IMR-90 (cell line): Measurements from ENCODE around the gene PARD6G. TPM values are rescaled to one million over a fixed set of nuclear protein-coding genes. Genes with fewer than 3 reads are reported as not detected.

Experiments
- ATAC-seq: fragments of 200-7000 bp; cut with Tn5 transposase; 2 replicates; pipeline ENCODE4 v1.9.1; 2020; ENCODE audit warnings: low read depth, mild to moderate bottlenecking, moderate library complexity
- BruUV-seq: library from RNA; stranded (reverse); fragments of 400-500 nt; replicated peaks from 2 replicates; lab custom pipeline; 2021; lab: Mats Ljungman, UMichigan
- CTCF ChIA-PET: fragments of 300-600 bp; formaldehyde crosslinking; extraction: SDS; loops from one replicate; lab custom pipeline; 2021; ENCODE audit warnings: antibody characterized with exemption; lab: Yijun Ruan, JAX
- POLR2A ChIA-PET: fragments of 300-600 bp; sonication (Branson Sonifier 250); formaldehyde crosslinking; loops from one replicate; lab custom pipeline; 2022; ENCODE audit warnings: antibody characterized with exemption; ENCODE audit not compliant: unreplicated experiment; lab: Charles Lee
- DNase-seq: peaks from one replicate; pipeline ENCODE4 v3.0.0; 2013
- H2AFZ ChIP-seq: replicated peaks from 2 replicates; pipeline ENCODE3; 2013; ENCODE audit warnings: low read length, mild to moderate bottlenecking; ENCODE audit not compliant: poor library complexity
- H2AK5ac ChIP-seq: 2 replicates; pipeline ENCODE4 v1.6.1; 2013; ENCODE audit warnings: low read depth, low read length, inconsistent platforms
- H2AK9ac ChIP-seq: replicated peaks from 2 replicates; pipeline ENCODE3; 2013; ENCODE audit warnings: mild to moderate bottlenecking, low read depth, low read length, moderate library complexity; ENCODE audit not compliant: poor library complexity
- H2BK120ac ChIP-seq: 2 replicates; pipeline ENCODE4 v1.6.1; 2013; ENCODE audit warnings: low read depth, low read length, inconsistent platforms
- H2BK15ac ChIP-seq: 3 replicates; pipeline ENCODE4 v1.6.1; 2013; ENCODE audit warnings: low read depth, low read length, inconsistent platforms
- H2BK20ac ChIP-seq: 2 replicates; pipeline ENCODE4 v1.6.1; 2013; ENCODE audit warnings: low read depth, mild to moderate bottlenecking, inconsistent platforms, low read length, moderate library complexity
- H2BK5ac ChIP-seq: 2 replicates; pipeline ENCODE4 v1.6.1; 2013; ENCODE audit warnings: mild to moderate bottlenecking, low read depth, low read length, inconsistent platforms; ENCODE audit not compliant: poor library complexity, severe bottlenecking
- H3K14ac ChIP-seq: replicated peaks from 2 replicates; pipeline ENCODE4 v1.6.1; 2013; ENCODE audit warnings: low read depth, low read length, inconsistent platforms
- H3K18ac ChIP-seq: 2 replicates; pipeline ENCODE4 v1.6.1; 2013; ENCODE audit warnings: low read depth, low read length, control low read depth
- H3K23ac ChIP-seq: 2 replicates; pipeline ENCODE4 v1.6.1; 2013; ENCODE audit warnings: low read depth, low read length, inconsistent platforms
- H3K27ac ChIP-seq: 2 replicates; pipeline ENCODE4 v1.5.1; 2013; ENCODE audit warnings: mild to moderate bottlenecking, control low read depth, low read length; ENCODE audit not compliant: insufficient read depth
- H3K27me3 ChIP-seq: 2 replicates; pipeline ENCODE4 v1.6.1; 2013; ENCODE audit warnings: low read length; ENCODE audit not compliant: control insufficient read depth, insufficient read depth
- H3K36me3 ChIP-seq: 2 replicates; pipeline ENCODE4 v1.6.1; 2013; ENCODE audit warnings: low read length, mixed read lengths; ENCODE audit not compliant: control insufficient read depth, insufficient read depth
- H3K4ac ChIP-seq: 2 replicates; pipeline ENCODE4 v1.6.1; 2013; ENCODE audit warnings: low read depth, low read length, inconsistent platforms
- H3K4me1 ChIP-seq: 2 replicates; pipeline ENCODE4 v1.6.1; 2013; ENCODE audit warnings: low read length, mixed read lengths; ENCODE audit not compliant: control insufficient read depth, insufficient read depth
- H3K4me2 ChIP-seq: 2 replicates; pipeline ENCODE4 v1.6.1; 2013; ENCODE audit warnings: low read depth, mild to moderate bottlenecking, control low read depth, low read length, moderate library complexity
- H3K4me3 ChIP-seq: 2 replicates; pipeline ENCODE4 v1.5.1; 2013; ENCODE audit warnings: low read depth, mild to moderate bottlenecking, control low read depth, low read length, moderate library complexity; ENCODE audit not compliant: insufficient read depth
- H3K56ac ChIP-seq: 2 replicates; pipeline ENCODE4 v1.6.1; 2013; ENCODE audit warnings: low read length, inconsistent platforms; ENCODE audit not compliant: insufficient read depth; ENCODE audit errors: extremely low read depth
- H3K79me1 ChIP-seq, 2 experiments: 2 replicates each; pipeline ENCODE4 v1.6.1; 2013; ENCODE audit warnings: low read length in 2 of 2, inconsistent platforms in 1 of 2, low read depth in 1 of 2
- H3K9ac ChIP-seq: 2 replicates; pipeline ENCODE4 v1.6.1; 2013; ENCODE audit warnings: low read depth, low read length, control low read depth
- H3K9me1 ChIP-seq: 2 replicates; pipeline ENCODE4 v1.6.1; 2013; ENCODE audit warnings: low read length, inconsistent platforms; ENCODE audit not compliant: insufficient read depth
- H3K9me3 ChIP-seq: 2 replicates; pipeline ENCODE4 v1.6.1; 2013; ENCODE audit warnings: low read length; ENCODE audit not compliant: control insufficient read depth, insufficient read depth
- H4K20me1 ChIP-seq: 2 replicates; pipeline ENCODE4 v1.6.1; 2013; ENCODE audit warnings: low read length, inconsistent platforms; ENCODE audit not compliant: insufficient read depth
- H4K5ac ChIP-seq: 2 replicates; pipeline ENCODE4 v1.6.1; 2013; ENCODE audit warnings: mild to moderate bottlenecking, low read depth, low read length, control low read depth
- H4K8ac ChIP-seq, 2 experiments: 2 replicates each; pipeline ENCODE4 v1.6.1; 2013; ENCODE audit warnings: low read depth in 2 of 2, low read length in 2 of 2, control low read depth in 1 of 2, inconsistent platforms in 1 of 2
- H4K91ac ChIP-seq: 2 replicates; pipeline ENCODE4 v1.6.1; 2013; ENCODE audit warnings: low read depth, low read length, inconsistent platforms; ENCODE audit not compliant: insufficient read depth
- BHLHE40 ChIP-seq: fragments of 150-350 bp; IDR thresholded peaks from 2 replicates; pipeline ENCODE4 v1.6.1; 2016; ENCODE audit warnings: mild to moderate bottlenecking, low read depth, low read length
- CEBPB ChIP-seq: IDR thresholded peaks from 2 replicates; pipeline ENCODE4 v1.6.1; 2012; ENCODE audit warnings: low read depth, low read length, improper control_type of control experiment
- CHD1 ChIP-seq: IDR thresholded peaks from 2 replicates; pipeline ENCODE4 v1.6.1; 2012; ENCODE audit warnings: low read depth, low read length, improper control_type of control experiment
- ELK1 ChIP-seq: fragments of 150-350 bp; IDR thresholded peaks from 2 replicates; pipeline ENCODE4 v1.6.1; 2016; ENCODE audit warnings: low read depth, mild to moderate bottlenecking, low read length, moderate library complexity, borderline replicate concordance
- FOS ChIP-seq: fragments of 150-350 bp; IDR thresholded peaks from 2 replicates; pipeline ENCODE4 v1.6.1; 2016; ENCODE audit warnings: low read depth, low read length
- MAFK ChIP-seq: IDR thresholded peaks from 2 replicates; pipeline ENCODE4 v1.6.1; 2012; ENCODE audit warnings: low read depth, low read length, improper control_type of control experiment
- MAZ ChIP-seq: IDR thresholded peaks from 2 replicates; pipeline ENCODE4 v1.6.1; 2012; ENCODE audit warnings: low read depth, mild to moderate bottlenecking, low read length, improper control_type of control experiment, moderate library complexity, borderline replicate concordance
- MXI1 ChIP-seq: IDR thresholded peaks from 2 replicates; pipeline ENCODE4 v1.6.1; 2012; ENCODE audit warnings: low read depth, mild to moderate bottlenecking, low read length, moderate library complexity, borderline replicate concordance
- NFE2L2 ChIP-seq: fragments of 150-350 bp; IDR thresholded peaks from 2 replicates; pipeline ENCODE4 v1.6.1; 2016; ENCODE audit warnings: low read depth, mild to moderate bottlenecking, low read length
- POLR2A ChIP-seq: IDR thresholded peaks from 2 replicates; pipeline ENCODE4 v1.6.1; 2012; ENCODE audit warnings: mild to moderate bottlenecking, low read depth, low read length
- RAD21 ChIP-seq: IDR thresholded peaks from 2 replicates; pipeline ENCODE4 v1.6.1; 2012; ENCODE audit warnings: low read length, improper control_type of control experiment
- RFX5 ChIP-seq: IDR thresholded peaks from 2 replicates; pipeline ENCODE4 v1.8.0; 2012; ENCODE audit warnings: low read depth, mild to moderate bottlenecking, low read length, moderate library complexity
- SMC3 ChIP-seq: fragments of 150-350 bp; IDR thresholded peaks from 2 replicates; pipeline ENCODE4 v1.6.1; 2016; ENCODE audit warnings: low read depth, mild to moderate bottlenecking, antibody characterized with exemption, low read length, moderate library complexity
- WGBS, 2 experiments: methylation state at CpG; one replicate each; pipeline versions ENCODE4 v1.1.5 to v1.1.7; 2013; ENCODE audit warnings: missing lambda C conversion rate in 2 of 2; ENCODE audit not compliant: insufficient read length in 1 of 2; ENCODE audit errors: extremely low coverage in 2 of 2; 5-methylcytosine and 5-hydroxymethylcytosine counted together
- dilution Hi-C: fragments of 300-500 bp; cut with HindIII; formaldehyde crosslinking; loops from one replicate; pipeline ENCODE4 v1.14.3; 2018; ENCODE audit warnings: low sequenced_read_pairs; ENCODE audit not compliant: unreplicated experiment
- in situ Hi-C: fragments of 300-500 bp; cut with MboI; formaldehyde crosslinking; loops from 3 replicates; pipeline ENCODE4 v1.14.3; 2019; ENCODE audit warnings: low sequenced_read_pairs, inconsistent platforms, mixed read lengths
- intact Hi-C: fragments of 100-400 bp; cut with micrococcal nuclease; formaldehyde crosslinking; loops from 2 replicates; pipeline ENCODE4 v1.10.0; 2022
- polyA plus RNA-seq, 3 experiments: library from polyadenylated mRNA; depleted of rRNA; stranded (reverse); fragments of >200 nt; gene quantifications; 2 replicates each; pipeline ENCODE4 v1.2.3, GENCODE V29; 2012; ENCODE audit warnings: low replicate concordance in 1 of 3
- total RNA-seq: library from RNA; depleted of rRNA; stranded (reverse); fragments of >200 nt; gene quantifications from 2 replicates; pipeline ENCODE4 v1.2.3, GENCODE V29; 2012
- TF ChIP-seq, protein P1 (sequence below): conservative IDR thresholded peaks from 2 replicates; pipeline ENCODE4 v1.5.1; 2012; ENCODE audit warnings: mild to moderate bottlenecking, low read depth, low read length, improper control_type of control experiment
- TF ChIP-seq, protein P2 (sequence below): fragments of 150-350 bp; IDR thresholded peaks from 2 replicates; pipeline ENCODE4 v1.6.1; 2017; ENCODE audit warnings: mild to moderate bottlenecking, antibody characterized with exemption, low read length, low read depth

PARD6G gene
- total and polyA plus RNA-seq, 2 of the 4 experiments (the other 2 are of a cell fraction), result 2.5 to 4.6 TPM

DNA sequence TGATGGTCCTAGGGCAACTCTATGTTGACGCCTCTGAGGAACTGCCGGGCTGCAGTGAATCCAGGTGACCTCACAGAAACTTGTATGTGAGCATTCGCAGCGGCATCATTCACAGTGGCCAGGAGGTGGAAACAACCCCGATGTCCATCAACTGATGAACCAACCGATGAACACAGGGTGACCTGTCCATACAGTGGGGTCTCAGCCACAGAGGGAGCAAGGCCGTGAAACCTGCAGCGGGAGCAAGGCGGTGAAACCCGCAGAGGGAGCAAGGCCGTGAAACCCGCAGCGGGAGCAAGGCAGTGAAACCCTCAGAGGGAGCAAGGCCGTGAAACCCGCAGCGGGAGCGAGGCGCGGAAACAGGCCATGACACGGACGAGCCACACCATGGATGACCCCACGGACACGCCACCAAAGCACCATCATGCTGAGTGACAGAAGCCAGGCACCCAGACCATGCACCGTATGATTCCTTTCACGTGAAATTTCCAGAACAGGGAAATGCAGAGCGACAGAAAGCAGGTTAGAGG, 63.0 kb downstream of the PARD6G start:
- Histone ChIP-seq H2AFZ (no peak overlapping the region), H2AK9ac (no peak overlapping the region), H3K14ac (no peak overlapping the region), H4K20me1 (peaks cover 3% of the 10 kb centered on the region; the same call in 1 of the 2 replicates), H2BK15ac (no peak overlapping the region), H2BK5ac (no peak overlapping the region), H3K4me1 (no peaks in the 10 kb centered on the region; the same call in 1 of the 2 replicates), H3K27ac (no peak overlapping the region), H4K8ac (no peak overlapping the region), H2BK20ac (no peak overlapping the region), H3K79me1 (peaks cover 0 to 6% of the 10 kb centered on the region in 2 experiments; a peak in 1 of 4 replicates), H3K18ac (no peak overlapping the region), H4K5ac (no peak overlapping the region), H3K9me3 (no peaks in the 10 kb centered on the region), H2AK5ac (no peak overlapping the region), H3K36me3 (no peaks in the 10 kb centered on the region), H3K4me3 (no peak overlapping the region), H2BK120ac (no peak overlapping the region), H4K91ac (no peak overlapping the region), H3K56ac (no peak overlapping the region), H3K23ac (no peak overlapping the region), H3K4ac (no peak overlapping the region), H3K9me1 (peaks cover 3% of the 10 kb centered on the region; the same call in 1 of the 2 replicates), H3K9ac (no peak overlapping the region), H3K4me2 (no peak overlapping the region), H3K27me3 (no peaks in the 10 kb centered on the region)
- intact Hi-C loops (no loop called here), dilution Hi-C loops (no loop called here), in situ Hi-C loops (no loop called here)
- ATAC-seq (no peak), DNase-seq (no peak)
- ChIA-PET CTCF (no interaction called here), POLR2A (no interaction called here)
- TF ChIP-seq CHD1, result no peak
- no peak for TF ChIP-seq CEBPB
- no peak for TF ChIP-seq ELK1
- no peak for TF ChIP-seq BHLHE40
- TF ChIP-seq MAZ, result no peak
- TF ChIP-seq, protein P1, sequence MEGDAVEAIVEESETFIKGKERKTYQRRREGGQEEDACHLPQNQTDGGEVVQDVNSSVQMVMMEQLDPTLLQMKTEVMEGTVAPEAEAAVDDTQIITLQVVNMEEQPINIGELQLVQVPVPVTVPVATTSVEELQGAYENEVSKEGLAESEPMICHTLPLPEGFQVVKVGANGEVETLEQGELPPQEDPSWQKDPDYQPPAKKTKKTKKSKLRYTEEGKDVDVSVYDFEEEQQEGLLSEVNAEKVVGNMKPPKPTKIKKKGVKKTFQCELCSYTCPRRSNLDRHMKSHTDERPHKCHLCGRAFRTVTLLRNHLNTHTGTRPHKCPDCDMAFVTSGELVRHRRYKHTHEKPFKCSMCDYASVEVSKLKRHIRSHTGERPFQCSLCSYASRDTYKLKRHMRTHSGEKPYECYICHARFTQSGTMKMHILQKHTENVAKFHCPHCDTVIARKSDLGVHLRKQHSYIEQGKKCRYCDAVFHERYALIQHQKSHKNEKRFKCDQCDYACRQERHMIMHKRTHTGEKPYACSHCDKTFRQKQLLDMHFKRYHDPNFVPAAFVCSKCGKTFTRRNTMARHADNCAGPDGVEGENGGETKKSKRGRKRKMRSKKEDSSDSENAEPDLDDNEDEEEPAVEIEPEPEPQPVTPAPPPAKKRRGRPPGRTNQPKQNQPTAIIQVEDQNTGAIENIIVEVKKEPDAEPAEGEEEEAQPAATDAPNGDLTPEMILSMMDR, result no peak
- TF ChIP-seq NFE2L2, result no peak
- no peak for TF ChIP-seq MAFK
- no peak for TF ChIP-seq SMC3
- no peak for TF ChIP-seq FOS
- TF ChIP-seq, protein P2, sequence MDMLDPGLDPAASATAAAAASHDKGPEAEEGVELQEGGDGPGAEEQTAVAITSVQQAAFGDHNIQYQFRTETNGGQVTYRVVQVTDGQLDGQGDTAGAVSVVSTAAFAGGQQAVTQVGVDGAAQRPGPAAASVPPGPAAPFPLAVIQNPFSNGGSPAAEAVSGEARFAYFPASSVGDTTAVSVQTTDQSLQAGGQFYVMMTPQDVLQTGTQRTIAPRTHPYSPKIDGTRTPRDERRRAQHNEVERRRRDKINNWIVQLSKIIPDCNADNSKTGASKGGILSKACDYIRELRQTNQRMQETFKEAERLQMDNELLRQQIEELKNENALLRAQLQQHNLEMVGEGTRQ, result no peak
- TF ChIP-seq RFX5, result no peak
- no peak for TF ChIP-seq POLR2A
- no peak for TF ChIP-seq MXI1
- no peak for TF ChIP-seq RAD21
- BruUV-seq, result no TSS peak
- 92% methylated on average over 22 of the region's 26 CpGs; no CpG with 5 or more reads in 1 of the 2 experiments for whole genome bisulfite sequencing, 2 experiments
